ENCODE results near the gene MAP3K3. TPM values are rescaled to one million over a fixed set of nuclear protein-coding genes. Genes with fewer than 3 reads are reported as not detected.

Gene MAP3K3
- total RNA-seq, 1 donor from 2014 or later = 26.2 TPM

DNA sequence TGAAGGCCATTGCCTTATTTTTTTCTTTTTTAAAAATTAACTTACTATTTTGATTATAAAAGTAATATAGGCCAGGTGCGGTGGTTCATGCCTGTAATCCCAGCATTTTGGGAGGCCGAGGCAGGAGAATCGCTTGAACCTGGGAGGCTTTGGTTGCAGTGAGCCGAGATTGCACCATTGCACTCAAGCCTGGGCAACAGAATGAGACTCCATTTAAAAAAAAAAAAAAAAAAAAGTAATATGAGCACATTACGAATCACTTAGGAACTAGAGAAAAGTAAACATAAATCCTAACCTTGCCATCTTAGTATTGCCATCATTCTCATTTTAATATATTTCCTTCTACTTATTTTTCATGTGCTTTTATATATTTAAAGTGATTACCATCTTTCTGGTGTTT, 34.4 kb upstream of the MAP3K3 start:
- Mint-ChIP-seq H3K9me3 (no peaks in the 10 kb centered on the region), H3K36me3 (peaks cover 30% of the 10 kb centered on the region), H3K4me3 (no peak overlapping the region), H3K4me1 (ENCODE audit: unreplicated experiment) (no peaks in the 10 kb centered on the region), H3K27ac (no peak overlapping the region), H3K27me3 (no peaks in the 10 kb centered on the region)
- no peak for DNase-seq (ENCODE audit: extremely low spot score, unreplicated experiment)
- TF ChIP-seq, protein P1, sequence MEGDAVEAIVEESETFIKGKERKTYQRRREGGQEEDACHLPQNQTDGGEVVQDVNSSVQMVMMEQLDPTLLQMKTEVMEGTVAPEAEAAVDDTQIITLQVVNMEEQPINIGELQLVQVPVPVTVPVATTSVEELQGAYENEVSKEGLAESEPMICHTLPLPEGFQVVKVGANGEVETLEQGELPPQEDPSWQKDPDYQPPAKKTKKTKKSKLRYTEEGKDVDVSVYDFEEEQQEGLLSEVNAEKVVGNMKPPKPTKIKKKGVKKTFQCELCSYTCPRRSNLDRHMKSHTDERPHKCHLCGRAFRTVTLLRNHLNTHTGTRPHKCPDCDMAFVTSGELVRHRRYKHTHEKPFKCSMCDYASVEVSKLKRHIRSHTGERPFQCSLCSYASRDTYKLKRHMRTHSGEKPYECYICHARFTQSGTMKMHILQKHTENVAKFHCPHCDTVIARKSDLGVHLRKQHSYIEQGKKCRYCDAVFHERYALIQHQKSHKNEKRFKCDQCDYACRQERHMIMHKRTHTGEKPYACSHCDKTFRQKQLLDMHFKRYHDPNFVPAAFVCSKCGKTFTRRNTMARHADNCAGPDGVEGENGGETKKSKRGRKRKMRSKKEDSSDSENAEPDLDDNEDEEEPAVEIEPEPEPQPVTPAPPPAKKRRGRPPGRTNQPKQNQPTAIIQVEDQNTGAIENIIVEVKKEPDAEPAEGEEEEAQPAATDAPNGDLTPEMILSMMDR (conservative IDR thresholded peaks at IDR 0.05) = no peak

DNA sequence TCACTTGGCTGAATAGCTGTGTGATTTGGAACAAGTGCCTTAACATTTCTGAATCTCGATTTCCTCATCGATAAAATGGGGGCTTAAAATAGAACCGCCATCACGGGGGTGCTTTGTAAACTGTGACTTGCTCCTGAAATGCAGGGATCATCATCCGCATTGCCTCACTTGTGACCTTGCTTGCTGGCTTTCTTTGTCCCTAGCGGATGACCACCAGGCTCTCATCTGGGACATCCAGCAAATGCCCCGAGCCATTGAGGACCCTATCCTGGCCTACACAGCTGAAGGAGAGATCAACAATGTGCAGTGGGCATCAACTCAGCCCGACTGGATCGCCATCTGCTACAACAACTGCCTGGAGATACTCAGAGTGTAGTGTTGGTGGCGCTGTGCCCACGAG, 33.4 kb upstream of the MAP3K3 start:
- H3K36me3 Mint-ChIP-seq = peaks cover 29% of the 10 kb centered on the region
- H3K4me3 Mint-ChIP-seq = no peak overlapping the region
- H3K27ac Mint-ChIP-seq = no peak overlapping the region
- TF ChIP-seq, protein P1 (conservative IDR thresholded peaks at IDR 0.05) = no peak
- no peak for DNase-seq (ENCODE audit: extremely low spot score, unreplicated experiment)
- H3K4me1 Mint-ChIP-seq (ENCODE audit: unreplicated experiment) = no peaks in the 10 kb centered on the region
- no peaks in the 10 kb centered on the region for H3K9me3 Mint-ChIP-seq
- no peaks in the 10 kb centered on the region for H3K27me3 Mint-ChIP-seq

DNA sequence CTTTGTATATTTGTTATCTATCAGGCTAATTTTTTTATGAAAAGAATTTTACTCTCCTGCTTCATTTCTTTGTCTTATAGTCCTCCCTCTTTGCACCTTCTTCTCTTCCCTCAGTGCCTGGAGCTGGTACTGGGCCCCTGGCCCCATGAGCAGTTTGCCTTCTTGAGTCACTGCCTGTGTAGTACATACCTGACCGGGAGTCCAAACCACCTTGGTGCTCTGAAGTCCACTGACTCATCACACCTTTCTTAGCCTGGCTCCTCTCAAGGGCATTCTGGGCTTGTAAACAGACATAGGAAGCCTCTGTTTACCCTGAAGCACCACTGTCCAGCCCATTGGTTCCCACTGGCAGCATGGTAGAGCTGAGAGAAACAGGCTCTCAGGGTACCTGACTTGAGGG, 32.6 kb upstream of the MAP3K3 start:
- H3K4me3 Mint-ChIP-seq = no peak overlapping the region
- TF ChIP-seq, protein P1 (conservative IDR thresholded peaks at IDR 0.05) = no peak
- H3K4me1 Mint-ChIP-seq (ENCODE audit: unreplicated experiment) = no peaks in the 10 kb centered on the region
- H3K36me3 Mint-ChIP-seq = peaks cover 29% of the 10 kb centered on the region
- no peaks in the 10 kb centered on the region for H3K9me3 Mint-ChIP-seq
- no peak overlapping the region for H3K27ac Mint-ChIP-seq
- DNase-seq (ENCODE audit: extremely low spot score, unreplicated experiment) = no peak
- no peaks in the 10 kb centered on the region for H3K27me3 Mint-ChIP-seq

DNA sequence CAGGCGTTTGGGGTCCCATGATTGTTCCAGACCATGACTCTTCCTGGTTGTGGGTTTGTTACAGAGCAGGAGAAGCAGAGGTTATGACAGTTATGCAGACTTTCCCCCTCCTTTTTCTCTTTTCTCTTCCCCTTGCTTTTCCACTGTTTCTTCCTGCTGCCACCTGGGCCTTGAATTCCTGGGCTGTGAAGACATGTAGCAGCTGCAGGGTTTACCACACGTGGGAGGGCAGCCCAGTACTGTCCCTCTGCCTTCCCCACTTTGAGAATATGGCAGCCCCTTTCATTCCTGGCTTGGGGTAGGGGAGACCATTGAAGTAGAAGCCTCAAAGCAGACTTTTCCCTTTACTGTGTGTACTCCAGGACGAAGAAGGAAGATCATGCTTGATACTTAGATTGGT, 29.4 kb upstream of the MAP3K3 start:
- no peak for DNase-seq (ENCODE audit: extremely low spot score, unreplicated experiment)
- no peaks in the 10 kb centered on the region for H3K9me3 Mint-ChIP-seq
- H3K4me1 Mint-ChIP-seq (ENCODE audit: unreplicated experiment) = no peaks in the 10 kb centered on the region
- no peak overlapping the region for H3K27ac Mint-ChIP-seq
- no peaks in the 10 kb centered on the region for H3K27me3 Mint-ChIP-seq
- no peak overlapping the region for H3K4me3 Mint-ChIP-seq
- H3K36me3 Mint-ChIP-seq = peaks cover 16% of the 10 kb centered on the region
- TF ChIP-seq, protein P1 (conservative IDR thresholded peaks at IDR 0.05) = no peak

DNA sequence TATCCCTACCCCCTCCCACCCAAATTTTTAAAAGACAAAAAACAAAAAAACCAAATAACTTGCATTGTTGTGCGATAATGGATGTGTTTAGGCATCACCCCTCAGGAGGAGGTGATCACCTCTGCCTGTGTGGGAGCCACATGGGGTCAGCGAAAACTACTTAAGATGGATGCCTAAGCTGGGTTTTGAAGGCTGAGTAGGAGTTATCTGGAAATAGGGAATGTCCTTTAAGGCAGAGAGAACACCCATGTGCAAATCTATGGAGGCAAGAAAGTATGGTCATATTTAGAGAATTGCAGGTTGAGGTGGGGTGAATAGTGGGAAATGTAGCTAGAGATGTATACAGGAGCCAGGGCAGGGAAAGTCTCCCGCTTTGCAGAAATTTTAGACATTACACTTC, 27.1 kb upstream of the MAP3K3 start:
- Mint-ChIP-seq H3K4me3 (no peak overlapping the region), H3K27me3 (no peaks in the 10 kb centered on the region), H3K9me3 (no peaks in the 10 kb centered on the region), H3K27ac (no peak overlapping the region), H3K36me3 (peaks cover 6% of the 10 kb centered on the region), H3K4me1 (ENCODE audit: unreplicated experiment) (peaks cover 2% of the 10 kb centered on the region)
- no peak for DNase-seq (ENCODE audit: extremely low spot score, unreplicated experiment)
- TF ChIP-seq, protein P1 (conservative IDR thresholded peaks at IDR 0.05) = no peak

Measured in type B pancreatic cell (in vitro differentiated cells).